ENCODE data around the gene DEPDC5.
"Not testable (repeated sequence)": the region's sequence is repeated elsewhere in the genome, so short reads cannot be mapped to it uniquely, and the experiment has no call there.

Gene DEPDC5

GRCh38 chr22:31815383-31815814, 61.6 kb downstream of the DEPDC5 start:
- not testable (repeated sequence) for DNase-seq (ENCODE audit: low read depth)

GRCh38 chr22:31816750-31817149, 62.9 kb downstream of the DEPDC5 start:
- no peak for DNase-seq (ENCODE audit: low read depth)

- peak; percentile 16 for DNase-seq (ENCODE audit: low read depth)
These were observed 64.9 kb downstream of the DEPDC5 start for GRCh38 chr22:31818481-31819392.

- no peak for DNase-seq (ENCODE audit: low read depth)
These were observed 66.8 kb downstream of the DEPDC5 start for GRCh38 chr22:31820655-31821054.

- no peak for DNase-seq (ENCODE audit: low read depth)
These were observed 67.8 kb downstream of the DEPDC5 start for GRCh38 chr22:31821572-31821971.

GRCh38 chr22:31822523-31822922, 68.7 kb downstream of the DEPDC5 start:
- DNase-seq (ENCODE audit: low read depth): no peak

- peak; percentile 39 for DNase-seq (ENCODE audit: low read depth)
These were observed 71.7 kb downstream of the DEPDC5 start for GRCh38 chr22:31825513-31825912.

- DNase-seq (ENCODE audit: low read depth): no peak
These were observed 72.6 kb downstream of the DEPDC5 start for GRCh38 chr22:31826443-31826842.

- no peak for DNase-seq (ENCODE audit: low read depth)
These were observed 74.9 kb downstream of the DEPDC5 start for GRCh38 chr22:31828739-31829138.

- peak; percentile 97 for DNase-seq (ENCODE audit: low read depth)
These were observed 75.7 kb downstream of the DEPDC5 start for GRCh38 chr22:31829505-31829904.

GRCh38 chr22:31830721-31831070, 76.9 kb downstream of the DEPDC5 start:
- no peak for DNase-seq (ENCODE audit: low read depth)

GRCh38 chr22:31833930-31834329, 80.1 kb downstream of the DEPDC5 start:
- DNase-seq (ENCODE audit: low read depth): no peak

GRCh38 chr22:31836010-31836409, 82.2 kb downstream of the DEPDC5 start:
- DNase-seq (ENCODE audit: low read depth): no peak

- no peak for DNase-seq (ENCODE audit: low read depth)
These were observed 85.1 kb downstream of the DEPDC5 start for GRCh38 chr22:31838917-31839316.

- no peak for DNase-seq (ENCODE audit: low read depth)
These were observed 86.2 kb downstream of the DEPDC5 start for GRCh38 chr22:31839986-31840385.

GRCh38 chr22:31840585-31840984, 86.8 kb downstream of the DEPDC5 start:
- DNase-seq (ENCODE audit: low read depth): no peak

- DNase-seq (ENCODE audit: low read depth): no peak
These were observed 87.4 kb downstream of the DEPDC5 start for GRCh38 chr22:31841078-31841827.

- DNase-seq (ENCODE audit: low read depth): no peak
These were observed 89.7 kb downstream of the DEPDC5 start for GRCh38 chr22:31843526-31843925.

- no peak for DNase-seq (ENCODE audit: low read depth)
These were observed 91.1 kb downstream of the DEPDC5 start for GRCh38 chr22:31844941-31845340.

GRCh38 chr22:31846161-31847115, 92.6 kb downstream of the DEPDC5 start:
- DNase-seq (ENCODE audit: low read depth): peak; percentile 37

GRCh38 chr22:31848411-31848810, 94.6 kb downstream of the DEPDC5 start:
- DNase-seq (ENCODE audit: low read depth): no peak

- DNase-seq (ENCODE audit: low read depth): no peak
These were observed 96.3 kb downstream of the DEPDC5 start for GRCh38 chr22:31850135-31850534.

Data from ELR (cell line).